Activated T-cell treated with anti-CD3 and anti-CD28 coated beads for 48 hours (primary cell): ENCODE data around the gene ATOH8.
"Not testable (repeated sequence)": the region's sequence is repeated elsewhere in the genome, so short reads cannot be mapped to it uniquely, and the experiment has no call there.

ENCODE experiments used
- DNase-seq: peaks from one replicate; pipeline ENCODE4 v3.0.0-alpha.2; 2020; ENCODE audit warnings: low read depth

The ATOH8 gene

DNA sequence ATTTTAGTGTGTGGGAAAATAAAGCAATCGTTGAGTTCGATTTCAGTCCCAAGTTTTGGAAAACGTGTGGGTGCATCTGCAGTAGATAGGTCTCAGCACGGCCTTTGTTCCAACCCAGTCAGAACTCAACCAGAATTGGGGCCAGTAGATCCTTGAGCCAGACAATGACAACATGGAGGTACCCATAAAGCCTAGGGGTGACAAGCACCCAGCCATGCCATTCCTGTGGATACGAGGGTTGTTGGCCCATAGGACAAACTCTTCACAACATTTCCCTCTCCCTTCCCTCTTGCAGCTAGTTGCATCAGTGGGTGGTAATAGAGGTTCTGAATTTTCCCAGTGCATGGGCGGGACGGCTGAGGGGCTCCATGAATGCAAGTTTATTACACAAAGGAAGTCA, 74.9 kb downstream of the ATOH8 start:
- DNase-seq, result no peak

DNA sequence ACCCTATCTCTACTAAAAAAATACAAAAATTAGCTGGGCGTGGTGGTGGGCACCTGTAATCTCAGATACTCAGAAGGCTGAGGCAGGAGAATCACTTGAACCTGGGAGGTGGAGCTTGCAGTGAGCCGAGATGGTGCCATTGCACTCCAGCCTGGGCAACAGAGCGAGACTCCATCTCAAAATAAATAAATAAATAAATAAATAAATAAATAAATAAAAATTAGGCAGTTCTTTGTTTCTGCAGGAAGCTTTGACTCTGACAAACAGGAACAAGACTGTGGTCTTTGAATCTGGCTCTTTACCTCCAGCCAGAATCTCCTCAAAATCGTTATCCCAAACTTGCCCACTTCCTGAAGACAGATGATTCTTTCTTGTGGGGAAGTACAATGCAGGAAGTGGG, 75.6 kb downstream of the ATOH8 start:
- not testable (repeated sequence) for DNase-seq

DNA sequence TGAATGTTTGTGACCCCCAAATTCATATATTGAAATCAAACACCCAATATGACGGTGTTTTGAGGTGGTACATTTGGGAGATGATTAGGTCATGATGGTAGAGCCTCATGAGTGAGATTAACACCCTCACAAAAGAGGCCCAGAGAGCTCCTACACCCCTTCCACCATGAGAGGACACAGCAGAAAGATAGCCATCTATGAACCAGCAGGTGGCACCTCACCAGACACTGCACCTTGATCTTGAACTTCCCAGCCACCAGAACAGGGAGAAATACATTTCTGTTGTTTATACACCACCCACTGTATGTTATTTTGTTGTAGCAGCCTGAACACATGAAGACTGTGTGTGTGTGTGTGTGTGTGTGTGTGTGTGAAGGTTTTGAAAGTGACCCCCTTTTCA, 76.9 kb downstream of the ATOH8 start:
- no peak for DNase-seq

DNA sequence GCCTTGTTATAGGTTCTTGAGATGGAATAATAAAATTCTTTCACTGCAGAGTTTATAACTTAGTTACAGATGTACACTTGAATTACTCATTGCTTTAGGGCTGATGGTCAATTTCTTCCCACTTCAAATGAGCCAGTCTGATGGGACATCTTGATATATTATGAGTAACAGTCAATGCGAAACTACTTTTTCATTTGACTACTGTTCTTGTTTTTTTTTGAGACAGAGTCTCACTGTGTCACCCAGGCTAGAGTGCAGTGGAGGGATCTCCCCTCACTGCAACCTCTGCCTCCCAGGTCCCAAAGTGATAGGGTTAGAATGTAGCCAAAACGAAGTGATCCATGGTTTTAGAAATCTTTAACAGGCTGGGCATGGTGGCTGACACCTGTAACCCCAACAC, 77.9 kb downstream of the ATOH8 start:
- no peak for DNase-seq

DNA sequence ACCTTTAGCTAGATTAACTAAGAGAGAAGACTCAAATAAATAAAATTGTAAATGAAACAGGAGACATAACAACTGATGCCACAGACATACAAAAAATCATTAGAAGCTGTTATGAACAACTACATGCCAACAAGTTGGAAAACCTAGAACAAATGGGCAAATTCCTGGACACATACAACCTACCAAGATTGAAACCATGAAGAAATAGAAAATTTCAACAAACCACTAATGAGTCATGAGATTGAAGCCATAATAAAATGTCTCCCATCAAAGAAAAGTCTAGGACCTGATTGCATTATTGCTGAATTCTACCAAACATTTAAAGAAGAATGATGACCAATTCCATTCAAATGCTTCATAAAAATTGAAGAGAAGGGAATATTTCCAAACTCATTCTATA, 80.7 kb downstream of the ATOH8 start:
- DNase-seq, result no peak
